B cell (primary cell): ENCODE data around the gene HBB. TPM values are rescaled to one million over a fixed set of nuclear protein-coding genes. Genes with fewer than 3 reads are reported as not detected.

Experiments used
- ATAC-seq: fragments of 200-7000 bp; cut with Tn5 transposase; one replicate; pipeline ENCODE4 v1.10.0; 2021; ENCODE audit warnings: low read depth, mild to moderate bottlenecking, moderate number of reproducible peaks, moderate library complexity
- CTCF ChIA-PET: fragments of 350-600 bp; sonication (Branson Sonifier 250); formaldehyde crosslinking; loops from one replicate; lab custom pipeline; 2021; ENCODE audit warnings: antibody characterized with exemption, inconsistent platforms; lab: Charles Lee
- POLR2A ChIA-PET: fragments of 350-600 bp; sonication (Branson Sonifier 250); formaldehyde crosslinking; loops from one replicate; lab custom pipeline; 2021; ENCODE audit warnings: antibody characterized with exemption; lab: Charles Lee
- DNase-seq: peaks from one replicate; pipeline ENCODE4 v3.0.0; 2013
- H2AFZ ChIP-seq: 2 replicates; pipeline ENCODE4 v1.6.1; 2012; ENCODE audit warnings: mild to moderate bottlenecking, low read depth, low read length; ENCODE audit not compliant: insufficient read depth, poor library complexity, severe bottlenecking
- H3K27ac ChIP-seq, 2 donors: 1 replicate in 1 of 2; 2 replicates in 1 of 2; pipeline ENCODE4 v1.5.1; 2012 to 2013; ENCODE audit warnings: low read length in 2 of 2, mild to moderate bottlenecking in 2 of 2, moderate library complexity in 1 of 2
- H3K27me3 ChIP-seq, 4 experiments: fragments of 200-600 bp in 1 of 4; sonication (generic) in 1 of 4; replicated peaks in 1 of 4; 1 replicate in 2 of 4; 2 replicates in 2 of 4; pipeline versions ENCODE4 v1.6.1 to v1.7.0; 2013 to 2016; ENCODE audit warnings: low read length in 3 of 4, mild to moderate bottlenecking in 2 of 4, mixed read lengths in 1 of 4, moderate library complexity in 1 of 4; ENCODE audit not compliant: insufficient read depth in 4 of 4, control insufficient read depth in 3 of 4; ENCODE audit errors: control extremely low read depth in 1 of 4
- H3K36me3 ChIP-seq, 2 experiments: replicated peaks in 1 of 2; 1 replicate in 1 of 2; 2 replicates in 1 of 2; pipeline versions ENCODE4 v1.6.1 to v1.7.1; 2013; ENCODE audit warnings: low read length in 1 of 2; ENCODE audit not compliant: insufficient read depth in 2 of 2, control insufficient read depth in 1 of 2; ENCODE audit errors: control extremely low read depth in 1 of 2, extremely low read depth in 1 of 2
- H3K4me1 ChIP-seq, 2 donors: fragments of 200-600 bp in 1 of 2; sonication (generic) in 1 of 2; 1 replicate in 1 of 2; 2 replicates in 1 of 2; pipeline versions ENCODE4 v1.5.1 to v1.6.1; 2013 to 2017; ENCODE audit warnings: low read length in 2 of 2; ENCODE audit not compliant: control insufficient read depth in 2 of 2, insufficient read depth in 2 of 2
- H3K4me2 ChIP-seq: replicated peaks from 2 replicates; pipeline ENCODE3; 2012; ENCODE audit warnings: mild to moderate bottlenecking, low read depth, low read length; ENCODE audit not compliant: poor library complexity, severe bottlenecking
- H3K4me3 ChIP-seq, 5 experiments: fragments of 200-600 bp in 1 of 5; sonication (generic) in 1 of 5; 1 replicate in 3 of 5; 2 replicates in 2 of 5; pipeline versions ENCODE4 v1.5.1 to v1.7.0; 2011 to 2016; ENCODE audit warnings: low read length in 4 of 5, mild to moderate bottlenecking in 4 of 5, low read depth in 2 of 5, control low read depth in 1 of 5, moderate library complexity in 1 of 5; ENCODE audit not compliant: insufficient read depth in 1 of 5; ENCODE audit errors: control extremely low read depth in 1 of 5, extremely low read depth in 1 of 5
- H3K79me2 ChIP-seq: fragments of 200-600 bp; sonication (generic); one replicate; pipeline ENCODE4 v1.6.0; 2016; ENCODE audit warnings: low read length; ENCODE audit not compliant: control insufficient read depth, insufficient read depth
- H3K9ac ChIP-seq: fragments of 200-600 bp; sonication (generic); 2 replicates; pipeline ENCODE4 v1.6.1; 2017; ENCODE audit warnings: mild to moderate bottlenecking, low read length, moderate library complexity
- H3K9me3 ChIP-seq, 3 donors: one replicate each; pipeline versions ENCODE4 v1.6.1 to v1.7.1; 2013; ENCODE audit warnings: low read length in 2 of 3; ENCODE audit not compliant: control insufficient read depth in 2 of 3, insufficient read depth in 1 of 3; ENCODE audit errors: control extremely low read depth in 1 of 3
- H4K20me1 ChIP-seq: 2 replicates; pipeline ENCODE4 v1.6.0; 2012; ENCODE audit warnings: mild to moderate bottlenecking, low read length; ENCODE audit not compliant: insufficient read depth, control insufficient read depth, poor library complexity, severe bottlenecking
- H3K27ac Mint-ChIP-seq: one replicate; pipeline ENCODE4 v1.8.0; 2021; ENCODE audit warnings: mixed read lengths
- H3K27me3 Mint-ChIP-seq: one replicate; pipeline ENCODE4 v1.8.0; 2021; ENCODE audit warnings: mixed read lengths
- H3K4me1 Mint-ChIP-seq: one replicate; pipeline ENCODE4 v1.8.0; 2021; ENCODE audit warnings: mixed read lengths
- H3K4me3 Mint-ChIP-seq: one replicate; pipeline ENCODE4 v1.8.0; 2021; ENCODE audit warnings: mixed read lengths
- H3K9me3 Mint-ChIP-seq: one replicate; pipeline ENCODE4 v1.8.0; 2022; ENCODE audit warnings: mixed read lengths; ENCODE audit not compliant: insufficient read depth
- CTCF ChIP-seq: fragments of 200-600 bp; IDR thresholded peaks from one replicate; pipeline ENCODE4 v1.8.0; 2022; ENCODE audit warnings: antibody characterized with exemption, mild to moderate bottlenecking
- EZH2 ChIP-seq: IDR thresholded peaks from 2 replicates; pipeline ENCODE4 v1.6.1; 2012; ENCODE audit warnings: borderline replicate concordance, low read depth, mild to moderate bottlenecking, moderate library complexity, low read length; ENCODE audit not compliant: insufficient read depth, poor library complexity, severe bottlenecking
- WGBS: methylation state at CpG from one replicate; pipeline ENCODE4 v1.1.5; 2013; ENCODE audit warnings: missing lambda C conversion rate; ENCODE audit not compliant: insufficient coverage; 5-methylcytosine and 5-hydroxymethylcytosine counted together
- intact Hi-C: fragments of 100-400 bp; cut with micrococcal nuclease; formaldehyde crosslinking; loops from one replicate; pipeline ENCODE4 v1.10.0; 2022
- polyA plus RNA-seq: library from polyadenylated mRNA; depleted of rRNA; stranded (reverse); fragments of >200 nt; gene quantifications from 2 replicates; pipeline ENCODE4 v1.2.3, GENCODE V29; 2012
- total RNA-seq, 2 donors: library from RNA; stranded (reverse); fragments of 120-200 nt in 1 of 2; gene quantifications; 1 replicate in 1 of 2; 2 replicates in 1 of 2; pipeline versions ENCODE4 v1.2.3 to v1.2.4, GENCODE V29; 2013 to 2022

Gene HBB
- total and polyA plus RNA-seq, 2 donors (not counting 1 experiment from before 2014, with no cell fraction given): 69.7 to 385 TPM

- DNase-seq (no peak), ATAC-seq (no peak)
- Histone ChIP-seq H3K9me3 (no peaks in the 10 kb centered on the region), H3K27ac (no peak overlapping the region), H3K4me2 (no peak overlapping the region), H3K4me3 (no peak overlapping the region), H3K9ac (no peak overlapping the region), H3K27me3 (no peaks in the 10 kb centered on the region), H3K79me2 (no peaks in the 10 kb centered on the region), H4K20me1 (no peaks in the 10 kb centered on the region), H2AFZ (no peak overlapping the region), H3K4me1 (no peaks in the 10 kb centered on the region), H3K36me3 (no peaks in the 10 kb centered on the region)
- no peaks in the 10 kb centered on the region for H3K9me3 Mint-ChIP-seq
- CTCF ChIA-PET: no interaction called here
- H3K27ac Mint-ChIP-seq: no peak overlapping the region
- H3K27me3 Mint-ChIP-seq: peaks cover 3% of the 10 kb centered on the region
- H3K4me3 Mint-ChIP-seq: no peak overlapping the region
- no peak for TF ChIP-seq CTCF
- TF ChIP-seq EZH2: no peak
- H3K4me1 Mint-ChIP-seq: peaks cover 6% of the 10 kb centered on the region
- POLR2A ChIA-PET: no interaction called here
- no CpG with 5 or more reads among the region's 1 CpG for WGBS
- intact Hi-C loops: no loop called here
Measured at GRCh38 chr11:5230266-5230665, 3.4 kb upstream of the HBB start.

- Mint-ChIP-seq H3K27me3 (peaks cover 3% of the 10 kb centered on the region), H3K4me3 (no peak overlapping the region), H3K9me3 (no peaks in the 10 kb centered on the region), H3K4me1 (peaks cover 6% of the 10 kb centered on the region), H3K27ac (no peak overlapping the region)
- DNase-seq (no peak), ATAC-seq (no peak)
- H3K9me3 ChIP-seq: no peaks in the 10 kb centered on the region
- no peaks in the 10 kb centered on the region for H3K36me3 ChIP-seq
- POLR2A ChIA-PET: no interaction called here
- H3K79me2 ChIP-seq: no peaks in the 10 kb centered on the region
- H3K9ac ChIP-seq: no peak overlapping the region
- intact Hi-C loops: no loop called here
- no peaks in the 10 kb centered on the region for H3K27me3 ChIP-seq
- H2AFZ ChIP-seq: no peak overlapping the region
- no peak overlapping the region for H3K27ac ChIP-seq
- no peaks in the 10 kb centered on the region for H4K20me1 ChIP-seq
- H3K4me2 ChIP-seq: no peak overlapping the region
- no peak overlapping the region for H3K4me3 ChIP-seq
- CTCF ChIA-PET: no interaction called here
- TF ChIP-seq CTCF (no peak), EZH2 (no peak)
- no CpG with 5 or more reads among the region's 2 CpGs for WGBS
- H3K4me1 ChIP-seq: no peaks in the 10 kb centered on the region
Measured at GRCh38 chr11:5229796-5230195, 2.9 kb upstream of the HBB start.
